Naive thymus-derived CD4-positive, alpha-beta T cell (primary cell): ENCODE results near the gene PPCS. TPM values are rescaled to one million over a fixed set of nuclear protein-coding genes. Genes with fewer than 3 reads are reported as not detected.
A peak's percentile ranks its signal among the peaks of the same experiment; 100 is the strongest.

Experiments used
- ATAC-seq: fragments of 150-1000 bp; cut with Tn5 transposase; 2 replicates; pipeline ENCODE4 v1.10.0; 2021; ENCODE audit warnings: mild to moderate bottlenecking, moderate library complexity
- CTCF ChIA-PET: fragments of 350-600 bp; sonication (Branson Sonifier 250); formaldehyde crosslinking; loops from one replicate; lab custom pipeline; 2021; ENCODE audit warnings: antibody characterized with exemption; lab: Charles Lee
- POLR2A ChIA-PET: fragments of 350-600 bp; sonication (Branson Sonifier 250); formaldehyde crosslinking; loops from one replicate; lab custom pipeline; 2021; ENCODE audit warnings: antibody characterized with exemption, inconsistent platforms; lab: Charles Lee
- DNase-seq, 9 donors: peaks; one replicate each; pipeline versions ENCODE4 v3.0.0 to v3.0.0-alpha.2; 2020 to 2022; ENCODE audit warnings: mixed read lengths in 1 of 9
- H3K27ac ChIP-seq: one replicate; pipeline ENCODE4 v1.7.0; 2013; ENCODE audit warnings: mild to moderate bottlenecking, low read depth, low read length, moderate library complexity
- H3K27me3 ChIP-seq, 2 donors: one replicate each; pipeline ENCODE4 v1.7.0; 2013; ENCODE audit warnings: low read length in 2 of 2, mild to moderate bottlenecking in 2 of 2, moderate library complexity in 2 of 2; ENCODE audit not compliant: control insufficient read depth in 2 of 2, insufficient read depth in 2 of 2
- H3K36me3 ChIP-seq, 3 experiments: 1 replicate in 2 of 3; 2 replicates in 1 of 3; pipeline ENCODE4 v1.7.0; 2013; ENCODE audit warnings: low read length in 3 of 3, mild to moderate bottlenecking in 3 of 3, moderate library complexity in 1 of 3; ENCODE audit not compliant: insufficient read depth in 3 of 3, control insufficient read depth in 2 of 3
- H3K4me1 ChIP-seq, 2 donors: one replicate each; pipeline ENCODE4 v1.7.0; 2013; ENCODE audit warnings: low read length in 2 of 2, mild to moderate bottlenecking in 2 of 2, moderate library complexity in 1 of 2; ENCODE audit not compliant: control insufficient read depth in 2 of 2, insufficient read depth in 2 of 2
- H3K4me3 ChIP-seq: 2 replicates; pipeline ENCODE4 v1.7.0; 2013; ENCODE audit warnings: mild to moderate bottlenecking, low read length
- H3K9me3 ChIP-seq, 3 experiments: 1 replicate in 2 of 3; 2 replicates in 1 of 3; pipeline ENCODE4 v1.7.0; 2013; ENCODE audit warnings: low read length in 3 of 3; ENCODE audit not compliant: control insufficient read depth in 2 of 3
- H3K27ac Mint-ChIP-seq, 9 donors: one replicate each; pipeline ENCODE4 v1.8.0; 2020 to 2022; ENCODE audit warnings: mixed read lengths in 9 of 9, mild to moderate bottlenecking in 8 of 9, moderate library complexity in 5 of 9, inconsistent platforms in 2 of 9
- H3K27me3 Mint-ChIP-seq, 5 donors: one replicate each; pipeline ENCODE4 v1.8.0; 2021 to 2022; ENCODE audit warnings: mixed read lengths in 5 of 5, mild to moderate bottlenecking in 1 of 5
- H3K36me3 Mint-ChIP-seq, 5 donors: one replicate each; pipeline ENCODE4 v1.8.0; 2020 to 2022; ENCODE audit warnings: mixed read lengths in 5 of 5, mild to moderate bottlenecking in 3 of 5, inconsistent platforms in 1 of 5
- H3K4me1 Mint-ChIP-seq, 7 donors: one replicate each; pipeline ENCODE4 v1.8.0; 2020 to 2022; ENCODE audit warnings: mixed read lengths in 7 of 7, mild to moderate bottlenecking in 3 of 7, inconsistent platforms in 1 of 7
- H3K4me3 Mint-ChIP-seq, 10 donors: one replicate each; pipeline ENCODE4 v1.8.0; 2020 to 2022; ENCODE audit warnings: mild to moderate bottlenecking in 10 of 10, mixed read lengths in 10 of 10, moderate library complexity in 6 of 10, inconsistent platforms in 2 of 10
- H3K9me3 Mint-ChIP-seq, 11 donors: one replicate each; pipeline ENCODE4 v1.8.0; 2020 to 2022; ENCODE audit warnings: mixed read lengths in 11 of 11, mild to moderate bottlenecking in 4 of 11, inconsistent platforms in 1 of 11, moderate library complexity in 1 of 11
- intact Hi-C, 2 donors: fragments of 100-400 bp; cut with micrococcal nuclease; formaldehyde crosslinking; loops; one replicate each; pipeline ENCODE4 v1.15.1; 2023
- polyA plus RNA-seq, 2 donors: library from polyadenylated mRNA; unstranded; fragments of 300-500 nt; fragmentation: Illumina TruSeq; gene quantifications; one replicate each; pipeline ENCODE4 v1.2.3, GENCODE V29; 2021
- total RNA-seq, 6 experiments: library from RNA in 5 of 6; stranded (reverse) in 5 of 6; gene quantifications; 1 replicate in 5 of 6; 2 replicates in 1 of 6; pipeline ENCODE4 v1.2.3 and lab custom pipeline; 2021 to 2026

PPCS gene
- total RNA-seq (10 to 100 TPM; 45.4 to 78.4 (median 50.0) TPM), polyA plus RNA-seq (100 to 1,000 TPM; 115 to 146 TPM), total RNA-seq (lab: John Stamatoyannopoulos, UW) (37.3 reads per million, percentile 65 among the genes with 10 or more reads in this experiment)

GRCh38 chr1:42456010-42456753, at the start of gene PPCS, which contains the start of gene ZMYND12:
TSS of gene PPCS (plus strand) at chr1:42456543. CDS start at chr1:42456566, 23 bp downstream.
TSS of gene ZMYND12 (minus strand) at chr1:42456022. CDS start at chr1:42455997, 25 bp downstream.
- peak within 1 kb of the TSS; percentile 95 to 100 (median 98) for H3K27ac Mint-ChIP-seq
- ChIA-PET CTCF (interaction anchor here (1.0 kb wide), 1 partner anchor 17 kb away, joined by 4 read pairs; no protein-coding TSS in a partner anchor), POLR2A (interaction anchor here (0.6 to 2.2 kb wide), 10 partner anchors 18 to 516 kb away, joined by 3 to 17 read pairs (median 6); partner anchors contain the start of genes C1orf50, FOXJ3, P3H1 and YBX1)
- peaks cover 0 to 1% (median 0%) of the 10 kb centered on the region in 11 donors for H3K9me3 Mint-ChIP-seq
- peak within 1 kb of the TSS; percentile 85 to 99 (median 96) for H3K4me3 Mint-ChIP-seq
- H3K4me3 ChIP-seq: peak within 1 kb of the TSS; percentile 100
- H3K27me3 ChIP-seq: no peaks in the 10 kb centered on the region
- peaks cover 11 to 31% (median 24%) of the 10 kb centered on the region in 5 donors for H3K36me3 Mint-ChIP-seq
- H3K4me1 ChIP-seq: peaks cover 17 to 23% of the 10 kb centered on the region in 2 donors
- intact Hi-C loops: loop anchor here (1.0 to 10.0 kb wide), 14 partner anchors 74 to 1593 kb away; partner anchors contain the start of genes C1orf50 (in 2 of the 2), FOXJ3 (in 2 of the 2), P3H1 (in 2 of the 2) and CITED4 (in 1 of the 2)
- H3K27ac ChIP-seq: peak within 1 kb of the TSS; percentile 91
- DNase-seq (peak; percentile 84 to 94 (median 92)), ATAC-seq (peak; percentile 95)
- H3K36me3 ChIP-seq: peaks cover 0 to 10% (median 6%) of the 10 kb centered on the region in 3 experiments
- no peaks in the 10 kb centered on the region for H3K9me3 ChIP-seq
- H3K4me1 Mint-ChIP-seq: peaks cover 23 to 53% (median 40%) of the 10 kb centered on the region in 7 donors
- H3K27me3 Mint-ChIP-seq: peaks cover 0 to under 1% (median 0%) of the 10 kb centered on the region in 5 donors

- ChIA-PET POLR2A (no interaction called here), CTCF (no interaction called here)
- DNase-seq: no peak
- no peak overlapping the region for H3K27ac Mint-ChIP-seq
- peaks cover 0 to 16% (median 7%) of the 10 kb centered on the region in 5 donors for H3K27me3 Mint-ChIP-seq
- no peak for ATAC-seq
- H3K27me3 ChIP-seq: no peaks in the 10 kb centered on the region
- no peaks in the 10 kb centered on the region for H3K4me1 Mint-ChIP-seq
- H3K9me3 ChIP-seq: no peaks in the 10 kb centered on the region
- peaks cover 0 to 4% (median 0%) of the 10 kb centered on the region in 5 donors for H3K36me3 Mint-ChIP-seq
- no peaks in the 10 kb centered on the region for H3K36me3 ChIP-seq
- H3K4me1 ChIP-seq: no peaks in the 10 kb centered on the region
- no peak overlapping the region for H3K27ac ChIP-seq
- H3K9me3 Mint-ChIP-seq: no peaks in the 10 kb centered on the region
- H3K4me3 ChIP-seq: no peak overlapping the region
- intact Hi-C loops: no loop called here
- H3K4me3 Mint-ChIP-seq: no peak overlapping the region
Measured at GRCh38 chr1:42414551-42415496, 41.5 kb upstream of the PPCS start.

GRCh38 chr1:42417166-42417565, 39.2 kb upstream of the PPCS start:
- no peak overlapping the region for H3K4me3 ChIP-seq
- Mint-ChIP-seq H3K27ac (no peak overlapping the region), H3K36me3 (no peaks in the 10 kb centered on the region), H3K4me3 (no peak overlapping the region), H3K4me1 (no peaks in the 10 kb centered on the region), H3K9me3 (no peaks in the 10 kb centered on the region), H3K27me3 (peaks cover 4 to 8% (median 7%) of the 10 kb centered on the region in 5 donors)
- no peaks in the 10 kb centered on the region for H3K4me1 ChIP-seq
- CTCF ChIA-PET: no interaction called here
- no peaks in the 10 kb centered on the region for H3K27me3 ChIP-seq
- no peak overlapping the region for H3K27ac ChIP-seq
- ATAC-seq: no peak
- H3K36me3 ChIP-seq: no peaks in the 10 kb centered on the region
- intact Hi-C loops: no loop called here
- no peaks in the 10 kb centered on the region for H3K9me3 ChIP-seq
- no peak for DNase-seq
- POLR2A ChIA-PET: no interaction called here

- intact Hi-C loops: no loop called here
- Histone ChIP-seq H3K4me1 (no peaks in the 10 kb centered on the region), H3K27me3 (no peaks in the 10 kb centered on the region), H3K4me3 (no peak overlapping the region), H3K36me3 (no peaks in the 10 kb centered on the region), H3K27ac (no peak overlapping the region), H3K9me3 (no peaks in the 10 kb centered on the region)
- ATAC-seq (no peak), DNase-seq (no peak)
- H3K9me3 Mint-ChIP-seq: no peaks in the 10 kb centered on the region
- no peaks in the 10 kb centered on the region for H3K4me1 Mint-ChIP-seq
- POLR2A ChIA-PET: no interaction called here
- H3K27ac Mint-ChIP-seq: no peak overlapping the region
- no peaks in the 10 kb centered on the region for H3K36me3 Mint-ChIP-seq
- CTCF ChIA-PET: no interaction called here
- H3K27me3 Mint-ChIP-seq: peaks cover 4 to 8% (median 7%) of the 10 kb centered on the region in 5 donors
- no peak overlapping the region for H3K4me3 Mint-ChIP-seq
Measured at GRCh38 chr1:42418516-42418915, 37.8 kb upstream of the PPCS start.

GRCh38 chr1:42419126-42419821, 37.1 kb upstream of the PPCS start:
- H3K36me3 ChIP-seq: no peaks in the 10 kb centered on the region
- Mint-ChIP-seq H3K36me3 (peaks cover 0 to 4% (median 0%) of the 10 kb centered on the region in 5 donors), H3K27ac (peak overlapping the region in 1 of 9 donors; percentile 73), H3K4me3 (no peak overlapping the region), H3K4me1 (no peaks in the 10 kb centered on the region), H3K27me3 (peaks cover 4 to 9% (median 5%) of the 10 kb centered on the region in 5 donors), H3K9me3 (no peaks in the 10 kb centered on the region)
- ChIA-PET POLR2A (no interaction called here), CTCF (no interaction called here)
- no peak overlapping the region for H3K4me3 ChIP-seq
- ATAC-seq (no peak), DNase-seq (no peak)
- no peaks in the 10 kb centered on the region for H3K4me1 ChIP-seq
- H3K9me3 ChIP-seq: no peaks in the 10 kb centered on the region
- intact Hi-C loops: no loop called here
- H3K27me3 ChIP-seq: no peaks in the 10 kb centered on the region
- no peak overlapping the region for H3K27ac ChIP-seq

GRCh38 chr1:42420121-42420520, 36.2 kb upstream of the PPCS start:
- no peak overlapping the region for H3K27ac Mint-ChIP-seq
- ATAC-seq: no peak
- H3K27ac ChIP-seq: no peak overlapping the region
- H3K9me3 ChIP-seq: no peaks in the 10 kb centered on the region
- no peak overlapping the region for H3K4me3 Mint-ChIP-seq
- CTCF ChIA-PET: no interaction called here
- H3K27me3 Mint-ChIP-seq: peaks cover 0 to 13% (median 5%) of the 10 kb centered on the region in 5 donors
- intact Hi-C loops: no loop called here
- H3K9me3 Mint-ChIP-seq: no peaks in the 10 kb centered on the region
- DNase-seq: no peak
- H3K36me3 Mint-ChIP-seq: peaks cover 0 to 9% (median 0%) of the 10 kb centered on the region in 5 donors
- no peaks in the 10 kb centered on the region for H3K4me1 ChIP-seq
- POLR2A ChIA-PET: no interaction called here
- H3K36me3 ChIP-seq: no peaks in the 10 kb centered on the region
- no peak overlapping the region for H3K4me3 ChIP-seq
- no peaks in the 10 kb centered on the region for H3K4me1 Mint-ChIP-seq
- no peaks in the 10 kb centered on the region for H3K27me3 ChIP-seq
